GM08714 (cell line): ENCODE data around the gene GPR84.

ENCODE experiments used
- H3K4me3 ChIP-seq: fragments of 200-500 bp; sonication (Bioruptor generic); 2 replicates; pipeline ENCODE4 v1.5.1; 2014; ENCODE audit warnings: mild to moderate bottlenecking, low read length, inconsistent platforms
- ZNF274 ChIP-seq: IDR thresholded peaks from 2 replicates; pipeline ENCODE4 v1.6.1; 2012; ENCODE audit warnings: mild to moderate bottlenecking, low read depth, low read length

Gene GPR84

DNA sequence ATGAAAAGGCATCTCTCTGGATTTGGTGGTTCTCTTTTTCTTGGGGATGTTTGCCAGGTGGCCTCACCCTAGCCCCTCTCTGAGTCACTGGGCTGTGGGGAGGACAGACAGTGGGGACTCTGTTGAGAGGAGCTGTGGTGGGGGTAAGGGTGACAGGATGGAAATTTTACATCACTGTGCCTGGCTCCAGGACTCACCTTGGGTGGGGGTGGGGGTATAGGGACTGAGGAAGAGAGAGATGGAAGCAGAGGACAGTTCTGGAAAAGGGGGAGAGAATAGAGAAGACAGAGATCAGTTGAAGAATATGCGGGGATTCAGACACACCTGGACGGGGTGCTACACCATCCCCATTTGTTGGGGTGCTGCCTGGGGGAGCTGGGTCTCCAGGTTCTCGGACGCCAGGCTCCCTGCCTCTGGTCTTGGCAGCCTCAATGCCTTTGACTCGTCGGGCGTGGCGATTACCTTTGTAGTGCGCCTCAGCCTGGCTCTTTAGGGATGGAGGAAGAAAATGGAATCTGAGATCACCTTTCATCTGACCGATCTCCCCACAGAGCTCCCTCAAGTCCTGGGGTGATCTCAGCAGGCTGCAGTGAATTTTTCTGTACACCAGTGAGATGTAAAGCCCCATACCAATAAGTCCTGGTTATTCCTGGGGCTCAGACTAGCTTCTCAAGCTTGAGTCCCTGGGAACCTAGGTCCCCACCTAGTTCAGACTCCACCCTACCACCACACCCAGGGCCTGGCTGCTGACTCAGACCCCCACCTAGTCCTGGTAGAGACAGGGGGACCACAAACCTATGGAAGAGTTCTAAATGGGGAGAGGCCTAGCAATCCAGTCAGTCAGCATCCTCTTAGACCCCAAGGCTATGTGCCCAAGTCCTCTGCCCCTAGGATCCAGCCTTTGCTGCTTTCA lies 9.6 kb upstream of the GPR84 start:
- no peak overlapping the region for H3K4me3 ChIP-seq
- no peak for TF ChIP-seq ZNF274

DNA sequence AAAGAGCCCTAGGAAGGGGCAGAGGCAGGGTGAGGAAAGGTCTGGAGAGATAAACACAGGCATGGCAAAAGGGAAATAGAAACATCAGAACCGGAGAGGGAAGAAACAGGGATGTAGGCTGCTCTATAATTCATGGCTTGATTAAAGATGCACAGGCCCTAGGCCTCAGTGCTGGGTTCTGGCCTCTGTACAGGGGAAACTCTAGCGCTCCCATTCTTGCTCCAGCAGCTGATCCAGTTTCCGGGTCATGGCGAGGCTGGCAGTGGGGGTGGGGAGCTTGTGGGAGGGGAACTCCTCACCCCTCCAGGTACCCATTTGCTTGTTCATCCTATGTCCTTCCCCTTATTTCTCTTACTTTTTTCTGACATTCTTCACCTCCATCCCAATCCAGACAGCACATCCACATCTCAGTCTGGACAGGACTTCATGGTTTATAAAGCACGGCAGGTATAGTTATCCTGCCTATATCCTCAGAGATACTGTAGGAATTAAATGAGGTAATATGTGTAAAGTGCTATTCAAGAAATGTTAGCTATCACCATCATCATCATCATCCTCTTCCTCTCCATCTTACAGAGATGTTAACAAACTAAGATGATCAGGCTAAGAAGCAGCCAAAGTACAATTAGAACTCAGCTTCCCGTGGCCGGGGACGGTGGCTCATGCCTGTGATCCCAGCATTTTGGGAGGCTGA lies 8.0 kb upstream of the GPR84 start:
- TF ChIP-seq ZNF274, result no peak
- H3K4me3 ChIP-seq, result no peak overlapping the region

DNA sequence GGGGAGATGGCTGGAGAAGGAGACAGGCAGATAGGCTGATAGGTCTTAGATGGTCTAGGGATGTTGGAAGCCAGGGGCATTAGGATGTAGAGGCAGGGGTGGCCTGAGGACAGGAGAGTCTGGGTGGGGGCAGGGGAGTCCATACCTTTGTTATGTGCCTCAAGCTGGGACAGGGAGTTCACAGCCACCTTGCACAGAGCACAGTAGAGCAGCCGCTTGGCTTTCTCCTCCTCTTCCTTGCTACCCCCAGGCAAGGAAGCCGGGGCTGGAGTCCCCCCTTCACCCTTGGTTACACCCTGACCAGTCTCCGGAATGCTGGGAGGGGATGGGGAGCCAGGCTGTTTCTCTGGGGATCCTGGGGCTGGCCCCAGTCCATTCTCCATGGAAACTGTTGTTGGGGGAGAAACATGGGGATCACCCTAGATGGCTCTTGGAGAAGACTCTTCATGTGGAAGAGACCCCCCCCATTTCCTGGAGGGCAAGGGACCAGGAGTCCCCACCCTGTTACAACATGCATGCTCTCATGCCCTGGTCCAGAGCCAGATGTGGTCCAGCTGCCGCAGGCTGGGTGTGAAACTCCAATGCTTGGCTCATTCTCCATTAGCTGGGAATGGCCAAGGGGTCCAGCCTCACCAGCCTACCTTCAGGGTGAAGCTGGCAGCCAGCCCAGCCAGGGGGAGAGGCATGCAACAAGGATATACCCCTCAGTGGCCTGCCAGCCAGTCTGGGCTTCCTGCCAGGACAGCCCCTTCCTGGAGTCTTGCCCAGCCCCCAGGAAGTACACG lies 7.2 kb upstream of the GPR84 start:
- H3K4me3 ChIP-seq, result no peak overlapping the region
- TF ChIP-seq ZNF274, result no peak

DNA sequence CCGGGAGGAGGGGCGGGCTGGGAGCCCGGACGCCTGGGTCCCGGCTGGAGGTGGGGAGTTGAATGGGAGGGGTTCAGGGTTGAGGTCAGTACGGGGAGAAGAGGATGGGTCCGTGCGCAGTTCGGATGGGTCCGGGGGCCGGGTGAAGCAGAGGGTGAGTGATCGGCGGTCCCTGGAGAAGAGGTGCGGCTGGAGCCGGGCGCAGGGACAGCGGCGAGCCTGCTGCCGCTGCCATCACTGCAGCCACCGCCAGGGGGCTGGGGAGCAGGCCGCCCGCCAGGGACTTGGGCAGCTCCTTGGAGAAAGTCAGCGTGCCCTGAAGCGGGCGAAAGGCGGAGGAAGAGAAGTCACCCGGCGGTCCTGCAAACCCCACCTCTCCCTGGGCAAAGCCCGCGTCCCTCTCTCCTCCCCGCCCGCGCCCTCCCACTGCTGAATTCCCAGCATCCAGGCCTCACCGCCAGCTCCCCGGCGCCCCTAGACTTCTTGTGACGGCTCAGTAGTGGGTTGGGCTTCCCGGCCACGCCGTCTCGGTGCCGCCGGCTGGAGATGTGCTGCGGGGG lies 6.0 kb upstream of the GPR84 start:
- H3K4me3 ChIP-seq, result no peak overlapping the region
- no peak for TF ChIP-seq ZNF274

DNA sequence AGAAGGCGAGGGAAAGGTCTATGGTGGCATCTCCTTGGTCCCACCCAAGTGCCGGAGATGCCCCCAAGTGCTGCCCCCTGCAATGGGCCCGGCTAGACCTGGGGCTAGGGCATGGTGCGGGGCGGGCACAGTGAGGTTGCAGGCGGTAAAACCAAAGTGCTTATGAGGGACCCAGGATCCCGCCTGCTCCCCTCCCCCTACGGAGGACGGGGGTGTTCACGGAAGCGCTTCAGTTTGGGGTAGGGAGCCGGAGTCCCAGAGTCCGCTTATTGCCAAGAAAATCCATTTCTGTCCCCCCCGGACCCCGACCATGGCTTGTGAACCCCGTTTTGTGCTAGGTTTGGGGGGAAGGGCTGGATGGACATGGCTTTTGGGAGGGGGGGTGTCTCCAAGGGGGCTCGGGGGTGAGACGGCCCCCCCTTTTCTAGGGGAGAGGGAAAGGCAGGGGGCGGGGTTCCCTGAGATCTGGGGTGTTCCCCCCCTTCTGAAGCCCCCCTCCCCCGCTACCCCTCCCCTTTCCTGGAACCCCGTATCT lies 5.4 kb upstream of the GPR84 start:
- no peak for TF ChIP-seq ZNF274
- H3K4me3 ChIP-seq, result no peak overlapping the region

DNA sequence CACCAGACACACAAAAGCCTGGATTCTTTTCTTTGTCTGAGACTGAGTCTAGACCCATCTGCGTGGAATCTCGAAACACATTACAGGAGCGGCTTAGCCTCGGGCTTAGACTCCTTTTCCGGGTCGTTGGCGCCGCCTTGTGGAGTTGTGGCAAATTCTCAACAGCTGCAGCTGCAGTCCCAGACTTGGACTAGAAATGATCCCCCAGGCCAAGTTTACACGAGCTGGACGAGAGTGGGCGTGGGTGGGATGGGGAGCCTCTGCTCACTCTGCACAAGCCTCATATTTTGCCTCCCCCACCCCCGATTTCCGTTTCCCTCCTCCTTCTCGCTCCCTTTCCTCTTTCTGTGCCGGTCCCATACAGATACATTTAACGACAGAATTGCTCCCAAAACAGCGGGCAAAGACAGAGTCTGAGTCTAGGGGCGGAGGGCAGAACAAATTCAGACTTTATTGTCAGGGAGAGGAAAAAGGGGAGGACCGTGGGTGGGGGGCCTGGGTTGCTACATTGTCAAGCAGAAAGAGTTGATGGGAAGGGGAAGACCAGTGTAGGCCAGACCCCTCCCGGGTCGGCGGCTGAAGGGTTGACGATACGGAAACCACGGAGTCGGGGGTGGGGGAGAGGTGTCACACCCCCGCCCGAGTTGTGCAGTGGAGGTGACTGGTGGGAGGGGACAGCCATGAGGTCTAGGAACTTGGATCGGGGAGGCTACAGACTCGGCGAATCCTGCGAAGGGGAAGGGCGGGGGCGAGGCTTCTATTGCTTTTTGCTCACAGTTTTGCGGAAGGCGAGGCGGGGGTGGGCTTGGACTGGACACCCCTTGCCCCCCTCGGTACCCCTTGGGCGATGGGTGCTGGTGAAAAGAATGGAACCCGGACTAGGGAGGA lies 4.7 kb upstream of the GPR84 start:
- H3K4me3 ChIP-seq, result no peak overlapping the region
- no peak for TF ChIP-seq ZNF274

DNA sequence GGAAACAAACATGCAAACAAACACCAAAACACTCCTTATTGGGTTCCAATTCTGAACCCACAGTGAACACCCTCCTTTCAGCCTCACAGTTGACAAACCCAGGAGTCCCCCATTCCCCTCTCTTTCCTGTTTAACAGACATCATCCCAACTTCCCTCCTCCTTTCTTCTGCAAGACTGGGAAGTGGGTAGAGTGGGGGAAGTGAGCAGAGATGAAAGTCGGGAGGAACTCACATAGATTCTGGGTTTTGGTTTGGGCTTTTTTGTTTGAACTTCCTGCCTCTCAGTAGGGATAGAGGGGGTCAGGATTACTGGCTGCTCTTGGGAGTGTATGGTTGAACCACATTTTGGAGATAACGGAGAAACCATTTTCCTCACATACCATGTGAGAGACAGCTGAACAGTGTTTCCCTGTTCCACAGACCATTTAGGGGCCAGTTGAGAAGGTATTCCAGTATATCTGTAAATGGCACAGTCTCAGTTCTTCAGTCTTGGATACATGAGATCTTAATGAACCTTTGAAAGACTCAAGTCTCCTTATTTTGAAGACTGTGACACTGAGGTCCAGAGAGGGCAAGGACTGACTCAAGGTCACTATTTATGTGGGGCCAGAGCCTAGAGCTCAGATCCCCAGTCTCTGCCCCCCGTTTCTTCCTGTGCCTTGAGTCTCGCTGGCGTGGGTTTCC lies 3.9 kb upstream of the GPR84 start:
- no peak overlapping the region for H3K4me3 ChIP-seq

DNA sequence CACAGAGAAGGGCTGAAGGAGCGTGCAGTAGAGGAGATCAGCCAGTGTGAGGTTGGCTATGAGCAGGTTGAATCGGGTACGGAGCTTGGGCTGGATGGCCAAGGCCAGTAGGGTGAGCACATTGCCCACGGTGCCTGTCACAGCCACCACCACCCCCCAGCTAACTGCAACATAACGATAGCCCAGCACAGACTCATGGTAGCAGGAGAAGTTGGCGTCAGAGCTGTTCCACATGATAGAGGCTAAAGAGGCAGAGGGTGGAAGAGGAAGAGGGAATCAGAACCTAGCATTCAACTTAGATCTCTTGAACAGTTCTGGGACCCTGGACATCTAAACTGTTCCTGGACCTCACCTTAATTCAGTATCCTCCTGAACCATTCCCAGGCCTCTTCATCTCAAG lies 668 bp downstream of the GPR84 start:
- no peak overlapping the region; the same call in 1 of the 2 replicates for H3K4me3 ChIP-seq
- TF ChIP-seq ZNF274, result no peak

More for the DNA sequence above, 3.9 kb upstream of the GPR84 start:
- TF ChIP-seq ZNF274, result no peak

DNA sequence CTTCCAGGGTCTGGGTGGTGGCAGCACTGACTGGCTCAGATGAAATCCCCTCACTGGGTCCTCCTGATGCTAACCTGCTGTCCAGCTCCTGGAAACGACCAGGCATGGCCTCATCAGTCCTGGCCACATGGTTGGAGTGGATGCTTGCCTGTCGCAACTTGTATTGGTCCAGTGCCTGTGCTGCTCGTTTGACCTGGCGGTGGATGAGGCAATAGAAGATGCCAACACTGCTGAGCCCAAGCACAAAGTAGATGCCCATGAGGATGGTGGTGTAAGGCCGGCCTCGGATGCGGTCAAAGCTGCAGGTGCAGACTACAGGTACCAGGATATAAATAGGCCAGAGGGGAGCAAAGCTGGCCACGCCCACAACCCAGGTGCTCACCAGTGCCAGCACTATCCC lies 1.2 kb downstream of the GPR84 start:
- TF ChIP-seq ZNF274, result no peak
- H3K4me3 ChIP-seq, result no peak overlapping the region

DNA sequence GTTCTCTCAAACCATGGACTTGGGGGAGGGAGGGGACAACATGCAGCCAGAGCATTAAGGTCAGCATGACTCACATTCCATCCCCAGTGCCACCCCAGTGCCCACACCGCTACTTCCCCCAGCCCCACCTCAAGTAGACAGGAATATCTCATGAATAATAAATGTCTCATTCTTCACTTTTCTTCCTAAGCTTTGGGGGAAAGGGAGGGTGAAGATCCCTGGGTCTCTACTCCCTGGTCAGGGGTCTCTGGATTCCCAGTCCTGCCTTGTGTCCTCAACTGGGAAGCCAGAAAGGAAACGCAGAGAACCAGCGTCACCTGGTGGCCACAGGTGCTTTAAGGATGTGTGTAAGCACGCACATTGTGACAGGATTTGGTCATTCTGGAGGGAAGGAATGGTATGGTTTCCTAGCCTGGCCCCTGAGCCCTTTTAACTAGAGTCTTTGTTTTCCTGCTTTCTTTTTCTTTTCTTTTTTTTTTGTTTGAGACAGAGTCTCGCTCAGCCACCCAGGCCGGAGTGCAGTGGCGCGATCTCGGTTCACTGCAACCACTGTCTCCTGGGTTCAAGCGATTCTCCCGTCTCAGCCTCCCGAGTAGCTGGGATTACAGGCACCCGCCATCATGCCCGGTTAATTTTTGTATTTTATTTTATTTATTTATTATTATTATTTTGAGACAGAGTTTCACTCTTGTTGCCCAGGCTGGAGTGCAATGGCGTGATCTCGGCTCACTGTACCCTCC lies 3.4 kb downstream of the GPR84 start:
- TF ChIP-seq ZNF274, result no peak
- H3K4me3 ChIP-seq, result no peak overlapping the region

DNA sequence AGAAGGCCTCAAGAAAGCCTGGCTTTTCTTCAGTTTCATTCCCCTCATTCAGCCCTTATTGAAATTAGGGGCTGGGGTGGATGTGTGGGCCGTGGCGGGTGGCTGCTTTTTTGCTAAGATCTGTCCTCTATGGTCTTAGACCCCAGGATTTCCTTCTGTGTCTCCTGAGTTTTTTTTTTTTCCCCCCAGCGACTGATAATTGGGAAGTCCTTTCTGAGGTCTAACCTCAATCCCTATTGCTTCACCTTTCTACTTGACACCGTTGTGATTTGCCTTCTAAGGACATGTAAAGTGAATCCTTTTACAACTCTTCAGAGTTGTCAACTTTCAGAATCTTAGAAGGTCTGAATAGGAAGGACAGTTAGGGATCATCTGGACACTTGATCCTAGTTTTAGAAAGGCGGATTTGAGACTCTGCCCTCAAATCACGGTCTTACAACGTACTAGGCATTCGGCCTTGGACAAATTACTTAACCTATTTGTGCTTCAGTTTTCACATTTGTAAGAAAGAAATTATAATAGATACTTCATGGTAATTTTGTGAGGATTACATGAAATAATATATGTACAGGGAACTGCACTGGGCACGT lies 4.4 kb downstream of the GPR84 start:
- peak overlapping the region; percentile 50; the same call in 1 of the 2 replicates for H3K4me3 ChIP-seq
- TF ChIP-seq ZNF274, result no peak
